IPS-18c (cell line): ENCODE measurements around the gene VSX1.

Source experiments
- H3K4me3 ChIP-seq: 2 replicates; pipeline ENCODE4 v1.7.0; 2013; ENCODE audit warnings: low read depth, mild to moderate bottlenecking, low read length, moderate library complexity; ENCODE audit not compliant: insufficient read depth
- H3K9me3 ChIP-seq: one replicate; pipeline ENCODE4 v1.6.1; 2013; ENCODE audit warnings: mild to moderate bottlenecking, low read length, moderate library complexity; ENCODE audit not compliant: control insufficient read depth, insufficient read depth

VSX1 gene

DNA sequence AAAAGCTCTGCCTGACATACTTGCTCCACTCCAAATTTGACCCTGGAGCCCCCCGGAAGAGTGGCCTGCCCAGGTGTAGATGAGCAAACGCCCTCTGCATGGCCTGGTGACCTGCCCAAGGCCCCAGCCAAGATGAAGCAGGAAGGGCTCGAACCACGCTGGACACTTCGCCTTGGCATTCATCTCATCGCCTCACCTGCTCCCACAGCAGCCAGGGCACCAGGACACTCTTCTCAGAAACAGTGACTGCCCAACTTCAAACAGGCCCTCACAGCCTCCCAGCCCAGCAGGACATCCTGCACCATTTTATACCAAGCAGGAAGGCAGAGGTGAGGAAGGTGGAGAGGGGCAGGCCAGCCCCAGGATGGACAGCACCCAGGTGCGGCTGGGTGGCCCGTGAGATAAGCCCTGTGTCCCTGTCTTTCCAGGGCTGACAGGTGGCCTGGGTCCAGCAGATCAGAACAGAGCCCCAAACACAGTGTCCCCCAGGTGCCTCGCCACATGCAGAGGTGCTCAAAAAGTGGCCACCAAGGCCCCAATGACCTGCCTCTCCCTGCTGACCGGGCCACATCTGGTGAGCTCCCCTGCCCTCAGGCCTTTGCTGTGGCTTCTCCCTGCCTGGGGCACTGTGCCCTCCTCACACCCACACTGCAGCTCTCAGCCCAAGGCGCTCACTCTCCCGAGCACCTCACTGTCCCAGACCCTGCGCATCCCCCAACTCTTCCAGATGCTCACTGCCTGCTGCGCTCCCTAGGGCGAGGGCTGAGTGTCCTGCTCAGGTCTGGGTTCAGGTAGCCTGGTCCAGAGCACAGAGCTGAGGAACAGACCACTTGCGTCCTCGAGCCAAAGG is 31.2 kb downstream of the VSX1 start:
- H3K9me3 ChIP-seq = no peaks in the 10 kb centered on the region
- H3K4me3 ChIP-seq = no peak overlapping the region

GRCh38 chr20:25050082-25050481 is 31.9 kb downstream of the VSX1 start:
- Histone ChIP-seq H3K9me3 (no peaks in the 10 kb centered on the region), H3K4me3 (no peak overlapping the region)

GRCh38 chr20:25049261-25050060 is 32.5 kb downstream of the VSX1 start:
- Histone ChIP-seq H3K4me3 (no peak overlapping the region), H3K9me3 (no peaks in the 10 kb centered on the region)

DNA sequence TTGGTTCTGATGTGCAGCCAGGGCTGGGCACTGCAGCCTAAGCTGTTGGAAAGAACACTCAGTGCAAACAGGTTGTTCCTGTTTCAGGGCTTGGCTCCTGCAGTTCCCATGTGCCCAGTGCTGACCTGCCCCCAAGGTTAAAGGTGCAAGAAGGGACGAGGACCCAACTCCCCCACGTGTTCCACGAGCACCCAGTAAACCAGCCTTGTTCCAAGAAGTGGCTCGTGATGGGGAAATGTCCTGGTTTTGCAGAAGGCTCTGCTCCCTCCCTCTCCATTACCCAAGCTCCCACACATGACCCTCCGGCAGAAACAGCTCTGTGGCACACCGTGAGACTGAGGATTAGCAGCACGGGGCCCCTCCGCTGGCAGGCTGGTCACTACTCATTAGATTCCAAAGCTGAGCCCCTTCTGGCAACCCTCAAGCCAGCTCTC is 33.4 kb downstream of the VSX1 start:
- H3K4me3 ChIP-seq = no peak overlapping the region
- no peaks in the 10 kb centered on the region for H3K9me3 ChIP-seq

GRCh38 chr20:25047766-25048165 is 34.2 kb downstream of the VSX1 start:
- H3K4me3 ChIP-seq = no peak overlapping the region
- H3K9me3 ChIP-seq = no peaks in the 10 kb centered on the region

GRCh38 chr20:25046736-25047666 is 34.9 kb downstream of the VSX1 start:
- Histone ChIP-seq H3K9me3 (no peaks in the 10 kb centered on the region), H3K4me3 (no peak overlapping the region)

GRCh38 chr20:25046181-25046641 is 35.7 kb downstream of the VSX1 start:
- H3K9me3 ChIP-seq = no peaks in the 10 kb centered on the region
- H3K4me3 ChIP-seq = no peak overlapping the region

DNA sequence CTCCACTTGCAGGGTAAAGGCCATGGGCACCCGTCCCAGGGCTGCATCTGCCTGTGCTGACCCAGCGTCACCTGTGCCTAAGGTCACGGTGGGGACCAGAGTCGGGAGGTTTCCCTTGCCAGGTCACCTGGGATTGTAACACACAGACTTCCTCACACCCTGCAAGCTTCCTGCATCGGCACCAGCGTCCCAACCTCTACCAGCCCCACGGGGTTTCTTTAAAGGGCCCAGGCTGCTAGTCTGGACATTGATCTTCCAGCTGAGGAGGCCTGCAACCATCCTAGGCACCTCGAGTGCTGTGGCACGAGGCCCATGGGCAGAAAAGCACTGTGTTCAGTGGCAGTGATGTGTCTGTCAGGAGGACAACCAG is 36.6 kb downstream of the VSX1 start:
- no peak overlapping the region for H3K4me3 ChIP-seq
- no peaks in the 10 kb centered on the region for H3K9me3 ChIP-seq

- no peak overlapping the region for H3K4me3 ChIP-seq
- no peaks in the 10 kb centered on the region for H3K9me3 ChIP-seq
Observed at GRCh38 chr20:25044660-25045342, 37.1 kb downstream of the VSX1 start.

GRCh38 chr20:25044261-25044560 is 37.7 kb downstream of the VSX1 start:
- no peak overlapping the region for H3K4me3 ChIP-seq

GRCh38 chr20:25043499-25044260 is 38.3 kb downstream of the VSX1 start:
- H3K4me3 ChIP-seq = no peak overlapping the region
- H3K9me3 ChIP-seq = no peaks in the 10 kb centered on the region

More at GRCh38 chr20:25044261-25044560, 37.7 kb downstream of the VSX1 start:
- no peaks in the 10 kb centered on the region for H3K9me3 ChIP-seq

DNA sequence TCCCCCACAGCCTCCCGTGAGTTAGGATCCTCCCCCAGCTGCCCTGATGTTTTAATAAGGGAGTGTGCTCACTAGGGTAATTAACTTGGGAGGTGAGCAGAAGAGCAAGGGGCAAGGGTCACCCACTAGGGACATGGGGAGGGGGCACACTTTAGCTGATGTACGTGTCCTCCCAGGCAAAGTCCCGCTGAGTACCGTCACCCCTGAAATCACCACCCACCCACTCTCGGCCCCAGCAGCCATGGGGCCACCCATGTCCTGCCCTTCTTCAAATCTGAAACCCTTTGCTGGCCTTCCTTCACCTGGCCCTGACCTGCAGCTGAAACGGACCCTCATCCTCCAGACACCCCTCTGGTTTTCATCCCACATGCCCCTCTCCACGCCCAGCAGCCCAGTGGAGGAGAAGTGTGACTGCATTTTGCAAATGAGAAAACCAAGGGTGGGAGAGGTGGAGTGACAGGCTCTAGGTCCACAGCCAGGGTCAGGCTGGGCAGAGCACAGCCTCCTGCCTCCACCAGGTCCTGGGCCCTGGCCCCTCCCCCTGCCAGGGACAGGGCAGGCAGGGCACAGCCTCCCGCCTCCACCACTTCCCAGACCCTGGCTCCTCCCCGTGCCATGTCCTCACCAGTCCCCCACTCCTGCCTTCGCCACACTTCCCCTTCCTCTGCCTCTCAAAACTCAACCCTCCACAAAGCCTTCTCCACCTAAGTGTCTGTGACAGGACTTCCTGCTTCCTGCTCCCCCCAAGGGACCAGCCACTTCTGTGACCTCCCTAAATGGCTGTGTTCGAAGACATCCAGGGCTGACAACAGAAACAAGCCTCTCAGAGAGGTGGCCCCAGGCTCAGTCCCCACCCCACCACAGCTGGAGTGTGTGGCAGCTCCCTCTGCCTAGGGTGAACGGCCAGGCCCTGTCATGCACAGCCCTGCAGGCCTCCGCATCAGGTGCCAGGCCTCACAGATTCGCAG is 39.1 kb downstream of the VSX1 start:
- Histone ChIP-seq H3K4me3 (no peak overlapping the region), H3K9me3 (no peaks in the 10 kb centered on the region)

GRCh38 chr20:25041813-25042530 is 40.0 kb downstream of the VSX1 start:
- H3K4me3 ChIP-seq = no peak overlapping the region
- H3K9me3 ChIP-seq = no peaks in the 10 kb centered on the region

- no peaks in the 10 kb centered on the region for H3K9me3 ChIP-seq
- no peak overlapping the region for H3K4me3 ChIP-seq
Observed at GRCh38 chr20:25040438-25040831, 41.5 kb downstream of the VSX1 start.
